ENCODE results near the gene SLCO1A2. TPM values are rescaled to one million over a fixed set of nuclear protein-coding genes. Genes with fewer than 3 reads are reported as not detected.

The SLCO1A2 gene
- total and polyA plus RNA-seq, 2 experiments from 2014 or later = 10.2 to 10.8 TPM

DNA sequence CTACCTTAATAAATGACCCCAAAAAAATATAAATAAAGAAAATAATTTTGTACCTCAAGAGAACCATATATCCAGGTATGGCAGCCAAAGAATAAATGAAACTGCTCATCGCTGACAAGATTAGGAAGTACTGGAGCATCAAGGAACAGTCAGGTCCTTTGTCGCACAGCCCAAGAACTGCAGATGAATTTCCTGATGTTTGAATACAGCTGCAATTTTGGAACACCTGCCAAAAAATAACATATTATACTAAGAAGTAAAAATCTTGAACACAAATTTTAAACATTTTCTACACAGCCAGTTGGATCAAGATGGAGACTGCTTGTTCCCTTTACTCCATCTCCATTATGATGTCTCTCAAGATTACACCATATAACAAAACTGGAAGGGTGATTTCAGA lies 42.6 kb downstream of the SLCO1A2 start (continued):
- TF ChIP-seq, protein P1, sequence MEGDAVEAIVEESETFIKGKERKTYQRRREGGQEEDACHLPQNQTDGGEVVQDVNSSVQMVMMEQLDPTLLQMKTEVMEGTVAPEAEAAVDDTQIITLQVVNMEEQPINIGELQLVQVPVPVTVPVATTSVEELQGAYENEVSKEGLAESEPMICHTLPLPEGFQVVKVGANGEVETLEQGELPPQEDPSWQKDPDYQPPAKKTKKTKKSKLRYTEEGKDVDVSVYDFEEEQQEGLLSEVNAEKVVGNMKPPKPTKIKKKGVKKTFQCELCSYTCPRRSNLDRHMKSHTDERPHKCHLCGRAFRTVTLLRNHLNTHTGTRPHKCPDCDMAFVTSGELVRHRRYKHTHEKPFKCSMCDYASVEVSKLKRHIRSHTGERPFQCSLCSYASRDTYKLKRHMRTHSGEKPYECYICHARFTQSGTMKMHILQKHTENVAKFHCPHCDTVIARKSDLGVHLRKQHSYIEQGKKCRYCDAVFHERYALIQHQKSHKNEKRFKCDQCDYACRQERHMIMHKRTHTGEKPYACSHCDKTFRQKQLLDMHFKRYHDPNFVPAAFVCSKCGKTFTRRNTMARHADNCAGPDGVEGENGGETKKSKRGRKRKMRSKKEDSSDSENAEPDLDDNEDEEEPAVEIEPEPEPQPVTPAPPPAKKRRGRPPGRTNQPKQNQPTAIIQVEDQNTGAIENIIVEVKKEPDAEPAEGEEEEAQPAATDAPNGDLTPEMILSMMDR (conservative IDR thresholded peaks at IDR 0.05; ENCODE audit: low read depth in 2 of 2) = no peak
- TF ChIP-seq POLR2AphosphoS5 (IDR thresholded peaks at IDR 0.05; ENCODE audit: low read depth) (no peak), NANOG (IDR thresholded peaks at IDR 0.05; ENCODE audit: borderline replicate concordance) (no peak), ZNF331 (CRISPR knock-in tag; IDR thresholded peaks at IDR 0.05; ENCODE audit: low read depth) (no peak)
- TF ChIP-seq, protein P2, sequence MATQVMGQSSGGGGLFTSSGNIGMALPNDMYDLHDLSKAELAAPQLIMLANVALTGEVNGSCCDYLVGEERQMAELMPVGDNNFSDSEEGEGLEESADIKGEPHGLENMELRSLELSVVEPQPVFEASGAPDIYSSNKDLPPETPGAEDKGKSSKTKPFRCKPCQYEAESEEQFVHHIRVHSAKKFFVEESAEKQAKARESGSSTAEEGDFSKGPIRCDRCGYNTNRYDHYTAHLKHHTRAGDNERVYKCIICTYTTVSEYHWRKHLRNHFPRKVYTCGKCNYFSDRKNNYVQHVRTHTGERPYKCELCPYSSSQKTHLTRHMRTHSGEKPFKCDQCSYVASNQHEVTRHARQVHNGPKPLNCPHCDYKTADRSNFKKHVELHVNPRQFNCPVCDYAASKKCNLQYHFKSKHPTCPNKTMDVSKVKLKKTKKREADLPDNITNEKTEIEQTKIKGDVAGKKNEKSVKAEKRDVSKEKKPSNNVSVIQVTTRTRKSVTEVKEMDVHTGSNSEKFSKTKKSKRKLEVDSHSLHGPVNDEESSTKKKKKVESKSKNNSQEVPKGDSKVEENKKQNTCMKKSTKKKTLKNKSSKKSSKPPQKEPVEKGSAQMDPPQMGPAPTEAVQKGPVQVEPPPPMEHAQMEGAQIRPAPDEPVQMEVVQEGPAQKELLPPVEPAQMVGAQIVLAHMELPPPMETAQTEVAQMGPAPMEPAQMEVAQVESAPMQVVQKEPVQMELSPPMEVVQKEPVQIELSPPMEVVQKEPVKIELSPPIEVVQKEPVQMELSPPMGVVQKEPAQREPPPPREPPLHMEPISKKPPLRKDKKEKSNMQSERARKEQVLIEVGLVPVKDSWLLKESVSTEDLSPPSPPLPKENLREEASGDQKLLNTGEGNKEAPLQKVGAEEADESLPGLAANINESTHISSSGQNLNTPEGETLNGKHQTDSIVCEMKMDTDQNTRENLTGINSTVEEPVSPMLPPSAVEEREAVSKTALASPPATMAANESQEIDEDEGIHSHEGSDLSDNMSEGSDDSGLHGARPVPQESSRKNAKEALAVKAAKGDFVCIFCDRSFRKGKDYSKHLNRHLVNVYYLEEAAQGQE (IDR thresholded peaks at IDR 0.05; ENCODE audit: unreplicated experiment) = no peak

DNA sequence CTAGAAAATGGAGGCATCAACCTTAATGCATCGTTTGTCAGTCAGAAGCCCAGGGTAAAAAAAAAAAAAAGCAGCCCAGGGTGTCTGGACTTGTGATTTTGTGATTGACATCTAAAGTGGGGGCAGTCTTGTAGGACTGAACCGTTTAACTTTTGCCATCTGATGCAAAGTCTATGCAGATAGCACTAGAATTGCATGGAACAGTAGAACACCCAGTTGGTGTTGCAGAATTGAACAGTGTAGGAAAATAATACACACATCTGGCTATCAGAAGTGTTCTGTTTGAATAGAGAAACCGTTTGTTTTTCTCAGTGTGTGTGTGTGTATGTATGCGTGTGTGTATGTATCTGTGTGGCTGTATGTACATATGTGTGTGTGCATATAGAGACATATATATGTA lies 45.0 kb downstream of the SLCO1A2 start:
- ATAC-seq (no peak), DNase-seq (ENCODE audit: low spot score) (no peak)
- Mint-ChIP-seq H3K4me1 (no peaks in the 10 kb centered on the region), H3K4me3 (no peak overlapping the region), H3K27me3 (ENCODE audit: insufficient read depth, low read depth, poor library complexity) (peaks cover 3% of the 10 kb centered on the region), H3K27ac (no peak overlapping the region), H3K36me3 (ENCODE audit: low read depth) (no peaks in the 10 kb centered on the region), H3K9me3 (no peaks in the 10 kb centered on the region; the same call in 2 of the 3 replicates)
- no peaks in the 10 kb centered on the region for H3K9me2 ChIP-seq (ENCODE audit: insufficient read depth)
- no peaks in the 10 kb centered on the region for H3K27me3 ChIP-seq (ENCODE audit: insufficient read depth)
- H3K4me3 ChIP-seq = no peak overlapping the region
- H3K27ac ChIP-seq (ENCODE audit: low read depth) = no peak overlapping the region
- no peak overlapping the region for H3K4me2 ChIP-seq
- H2AFZ ChIP-seq = no peak overlapping the region
- no peaks in the 10 kb centered on the region for H3K36me3 ChIP-seq (ENCODE audit: insufficient read depth)
- no peaks in the 10 kb centered on the region for H4K20me1 ChIP-seq (replicated peaks; ENCODE audit: insufficient read depth)
- no peaks in the 10 kb centered on the region for H3F3A ChIP-seq (replicated peaks; ENCODE audit: low read depth)
- H3K79me2 ChIP-seq (replicated peaks; ENCODE audit: insufficient read depth) = no peaks in the 10 kb centered on the region
- no peaks in the 10 kb centered on the region for H3K4me1 ChIP-seq (ENCODE audit: insufficient read depth)
- TF ChIP-seq ZNF331 (CRISPR knock-in tag; IDR thresholded peaks at IDR 0.05; ENCODE audit: low read depth) (no peak), JUNB (IDR thresholded peaks at IDR 0.05; ENCODE audit: unreplicated experiment) (no peak), STAT1 (IDR thresholded peaks at IDR 0.05; ENCODE audit: unreplicated experiment) (no peak), CREB1 (CRISPR knock-in tag; IDR thresholded peaks at IDR 0.05; ENCODE audit: low read depth) (no peak), EZH2 (IDR thresholded peaks at IDR 0.05; ENCODE audit: low read depth, unreplicated experiment) (no peak)
- TF ChIP-seq, protein P1 (conservative IDR thresholded peaks at IDR 0.05; ENCODE audit: low read depth in 2 of 2) = no peak
- TF ChIP-seq, protein P3, sequence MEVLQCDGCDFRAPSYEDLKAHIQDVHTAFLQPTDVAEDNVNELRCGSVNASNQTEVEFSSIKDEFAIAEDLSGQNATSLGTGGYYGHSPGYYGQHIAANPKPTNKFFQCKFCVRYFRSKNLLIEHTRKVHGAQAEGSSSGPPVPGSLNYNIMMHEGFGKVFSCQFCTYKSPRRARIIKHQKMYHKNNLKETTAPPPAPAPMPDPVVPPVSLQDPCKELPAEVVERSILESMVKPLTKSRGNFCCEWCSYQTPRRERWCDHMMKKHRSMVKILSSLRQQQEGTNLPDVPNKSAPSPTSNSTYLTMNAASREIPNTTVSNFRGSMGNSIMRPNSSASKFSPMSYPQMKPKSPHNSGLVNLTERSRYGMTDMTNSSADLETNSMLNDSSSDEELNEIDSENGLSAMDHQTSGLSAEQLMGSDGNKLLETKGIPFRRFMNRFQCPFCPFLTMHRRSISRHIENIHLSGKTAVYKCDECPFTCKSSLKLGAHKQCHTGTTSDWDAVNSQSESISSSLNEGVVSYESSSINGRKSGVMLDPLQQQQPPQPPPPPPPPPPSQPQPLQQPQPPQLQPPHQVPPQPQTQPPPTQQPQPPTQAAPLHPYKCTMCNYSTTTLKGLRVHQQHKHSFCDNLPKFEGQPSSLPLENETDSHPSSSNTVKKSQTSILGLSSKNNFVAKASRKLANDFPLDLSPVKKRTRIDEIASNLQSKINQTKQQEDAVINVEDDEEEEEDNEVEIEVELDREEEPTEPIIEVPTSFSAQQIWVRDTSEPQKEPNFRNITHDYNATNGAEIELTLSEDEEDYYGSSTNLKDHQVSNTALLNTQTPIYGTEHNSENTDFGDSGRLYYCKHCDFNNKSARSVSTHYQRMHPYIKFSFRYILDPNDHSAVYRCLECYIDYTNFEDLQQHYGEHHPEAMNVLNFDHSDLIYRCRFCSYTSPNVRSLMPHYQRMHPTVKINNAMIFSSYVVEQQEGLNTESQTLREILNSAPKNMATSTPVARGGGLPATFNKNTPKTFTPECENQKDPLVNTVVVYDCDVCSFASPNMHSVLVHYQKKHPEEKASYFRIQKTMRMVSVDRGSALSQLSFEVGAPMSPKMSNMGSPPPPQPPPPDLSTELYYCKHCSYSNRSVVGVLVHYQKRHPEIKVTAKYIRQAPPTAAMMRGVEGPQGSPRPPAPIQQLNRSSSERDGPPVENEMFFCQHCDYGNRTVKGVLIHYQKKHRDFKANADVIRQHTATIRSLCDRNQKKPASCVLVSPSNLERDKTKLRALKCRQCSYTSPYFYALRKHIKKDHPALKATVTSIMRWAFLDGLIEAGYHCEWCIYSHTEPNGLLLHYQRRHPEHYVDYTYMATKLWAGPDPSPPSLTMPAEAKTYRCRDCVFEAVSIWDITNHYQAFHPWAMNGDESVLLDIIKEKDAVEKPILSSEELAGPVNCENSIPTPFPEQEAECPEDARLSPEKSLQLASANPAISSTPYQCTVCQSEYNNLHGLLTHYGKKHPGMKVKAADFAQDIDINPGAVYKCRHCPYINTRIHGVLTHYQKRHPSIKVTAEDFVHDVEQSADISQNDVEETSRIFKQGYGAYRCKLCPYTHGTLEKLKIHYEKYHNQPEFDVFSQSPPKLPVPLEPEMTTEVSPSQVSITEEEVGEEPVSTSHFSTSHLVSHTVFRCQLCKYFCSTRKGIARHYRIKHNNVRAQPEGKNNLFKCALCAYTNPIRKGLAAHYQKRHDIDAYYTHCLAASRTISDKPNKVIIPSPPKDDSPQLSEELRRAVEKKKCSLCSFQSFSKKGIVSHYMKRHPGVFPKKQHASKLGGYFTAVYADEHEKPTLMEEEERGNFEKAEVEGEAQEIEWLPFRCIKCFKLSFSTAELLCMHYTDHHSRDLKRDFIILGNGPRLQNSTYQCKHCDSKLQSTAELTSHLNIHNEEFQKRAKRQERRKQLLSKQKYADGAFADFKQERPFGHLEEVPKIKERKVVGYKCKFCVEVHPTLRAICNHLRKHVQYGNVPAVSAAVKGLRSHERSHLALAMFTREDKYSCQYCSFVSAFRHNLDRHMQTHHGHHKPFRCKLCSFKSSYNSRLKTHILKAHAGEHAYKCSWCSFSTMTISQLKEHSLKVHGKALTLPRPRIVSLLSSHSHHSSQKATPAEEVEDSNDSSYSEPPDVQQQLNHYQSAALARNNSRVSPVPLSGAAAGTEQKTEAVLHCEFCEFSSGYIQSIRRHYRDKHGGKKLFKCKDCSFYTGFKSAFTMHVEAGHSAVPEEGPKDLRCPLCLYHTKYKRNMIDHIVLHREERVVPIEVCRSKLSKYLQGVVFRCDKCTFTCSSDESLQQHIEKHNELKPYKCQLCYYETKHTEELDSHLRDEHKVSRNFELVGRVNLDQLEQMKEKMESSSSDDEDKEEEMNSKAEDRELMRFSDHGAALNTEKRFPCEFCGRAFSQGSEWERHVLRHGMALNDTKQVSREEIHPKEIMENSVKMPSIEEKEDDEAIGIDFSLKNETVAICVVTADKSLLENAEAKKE (CRISPR knock-in tag; IDR thresholded peaks at IDR 0.05) = no peak

All from GM23338 (cell line).